SK-N-SH treated with all-trans-retinoic acid at 6 μM for 48 hours (cell line): ENCODE results near the gene ALK.

Experiments
- ATAC-seq: fragments of 200-7000 bp; cut with Tn5 transposase; 3 replicates; pipeline ENCODE4 v1.9.1; 2020; ENCODE audit warnings: mild to moderate bottlenecking, moderate library complexity
- ARNTL ChIP-seq: fragments of 450-650 bp; formaldehyde crosslinking; IDR thresholded peaks from 2 replicates; pipeline ENCODE4 v1.5.0; 2020; ENCODE audit warnings: low read depth, mild to moderate bottlenecking, moderate library complexity, borderline replicate concordance
- BACH2 ChIP-seq: fragments of 250-450 bp; sonication (Bioruptor Pico); IDR thresholded peaks from 2 replicates; pipeline ENCODE4 v1.9.0; 2021; ENCODE audit warnings: mild to moderate bottlenecking, borderline replicate concordance
- CSDC2 ChIP-seq: fragments of 250-450 bp; sonication (Bioruptor Pico); IDR thresholded peaks from 2 replicates; pipeline ENCODE4 v1.5.0; 2020; ENCODE audit warnings: mild to moderate bottlenecking, moderate library complexity
- ESRRG ChIP-seq: fragments of 250-450 bp; sonication (Bioruptor Pico); IDR thresholded peaks from 2 replicates; pipeline ENCODE4 v1.6.1; 2021; ENCODE audit warnings: mild to moderate bottlenecking
- GLIS3 ChIP-seq: fragments of 250-450 bp; sonication (Bioruptor Pico); IDR thresholded peaks from 2 replicates; pipeline ENCODE4 v1.5.0; 2020; ENCODE audit warnings: mild to moderate bottlenecking, moderate library complexity
- ISL1 ChIP-seq: fragments of 250-450 bp; sonication (Bioruptor Pico); IDR thresholded peaks from 2 replicates; pipeline ENCODE4 v2.1.2; 2022; ENCODE audit warnings: mild to moderate bottlenecking, moderate library complexity
- OSR1 ChIP-seq: fragments of 250-450 bp; sonication (Bioruptor Pico); IDR thresholded peaks from 2 replicates; pipeline ENCODE4 v1.8.0; 2022; ENCODE audit warnings: moderate library complexity, mild to moderate bottlenecking, inconsistent platforms
- POU6F1 ChIP-seq: fragments of 250-450 bp; sonication (Bioruptor Pico); IDR thresholded peaks from 2 replicates; pipeline ENCODE4 v1.8.0; 2021; ENCODE audit warnings: low read depth, mild to moderate bottlenecking, moderate library complexity, borderline replicate concordance
- PPARA ChIP-seq: fragments of 250-450 bp; sonication (Bioruptor Pico); IDR thresholded peaks from 2 replicates; pipeline ENCODE4 v1.5.0; 2020; ENCODE audit warnings: mild to moderate bottlenecking, borderline replicate concordance
- RARB ChIP-seq: fragments of 250-450 bp; sonication (Bioruptor Pico); IDR thresholded peaks from 2 replicates; pipeline ENCODE4 v1.8.0; 2021; ENCODE audit warnings: mild to moderate bottlenecking, moderate library complexity
- SNAI2 ChIP-seq: fragments of 250-450 bp; sonication (Bioruptor Pico); IDR thresholded peaks from 2 replicates; pipeline ENCODE4 v1.5.0; 2020; ENCODE audit warnings: mild to moderate bottlenecking, moderate library complexity
- TCF4 ChIP-seq: fragments of 250-450 bp; sonication (Bioruptor Pico); IDR thresholded peaks from 2 replicates; pipeline ENCODE4 v1.8.0; 2021; ENCODE audit warnings: mild to moderate bottlenecking, moderate library complexity, borderline replicate concordance
- TOX ChIP-seq: fragments of 250-450 bp; sonication (Bioruptor Pico); IDR thresholded peaks from 2 replicates; pipeline ENCODE4 v1.8.0; 2021; ENCODE audit warnings: mild to moderate bottlenecking, moderate library complexity, borderline replicate concordance
- ZC3H10 ChIP-seq: fragments of 250-450 bp; sonication (Bioruptor Pico); IDR thresholded peaks from 2 replicates; pipeline ENCODE4 v1.5.1; 2021; ENCODE audit warnings: mild to moderate bottlenecking, moderate library complexity
- ZFP3 ChIP-seq: fragments of 250-450 bp; sonication (Bioruptor Pico); IDR thresholded peaks from 2 replicates; pipeline ENCODE4 v1.5.0; 2020; ENCODE audit warnings: mild to moderate bottlenecking, moderate library complexity
- ZFP30 ChIP-seq: fragments of 450-650 bp; formaldehyde crosslinking; IDR thresholded peaks from 2 replicates; pipeline ENCODE4 v1.5.0; 2022; ENCODE audit warnings: mild to moderate bottlenecking, moderate library complexity
- ZNF565 ChIP-seq: fragments of 450-650 bp; formaldehyde crosslinking; conservative IDR thresholded peaks from 2 replicates; pipeline ENCODE4 v1.5.0; 2020; ENCODE audit warnings: low read depth, mild to moderate bottlenecking, moderate library complexity
- ZNF70 ChIP-seq: fragments of 450-650 bp; formaldehyde crosslinking; IDR thresholded peaks from 2 replicates; pipeline ENCODE4 v1.5.0; 2020; ENCODE audit warnings: mild to moderate bottlenecking, moderate library complexity
- ZNF8 ChIP-seq: fragments of 450-650 bp; formaldehyde crosslinking; IDR thresholded peaks from 2 replicates; pipeline ENCODE4 v1.5.0; 2020; ENCODE audit warnings: mild to moderate bottlenecking, moderate library complexity
- TF ChIP-seq, protein P1 (sequence below): fragments of 250-450 bp; sonication (Bioruptor Pico); IDR thresholded peaks from 2 replicates; pipeline ENCODE4 v1.5.1; 2020; ENCODE audit warnings: low read depth, mild to moderate bottlenecking, moderate library complexity
- TF ChIP-seq, protein P2 (sequence below): fragments of 250-450 bp; sonication (Bioruptor Pico); IDR thresholded peaks from 2 replicates; pipeline ENCODE4 v1.5.1; 2021; ENCODE audit warnings: mild to moderate bottlenecking, moderate library complexity
- TF ChIP-seq, protein P3 (sequence below): fragments of 250-450 bp; sonication (Bioruptor Pico); IDR thresholded peaks from 2 replicates; pipeline ENCODE4 v1.8.0; 2020; ENCODE audit warnings: mild to moderate bottlenecking, moderate library complexity, borderline replicate concordance
- TF ChIP-seq, protein P4 (sequence below): fragments of 250-450 bp; sonication (Bioruptor Pico); IDR thresholded peaks from 2 replicates; pipeline ENCODE4 v1.5.0; 2020; ENCODE audit warnings: mild to moderate bottlenecking, moderate library complexity

Gene ALK

DNA sequence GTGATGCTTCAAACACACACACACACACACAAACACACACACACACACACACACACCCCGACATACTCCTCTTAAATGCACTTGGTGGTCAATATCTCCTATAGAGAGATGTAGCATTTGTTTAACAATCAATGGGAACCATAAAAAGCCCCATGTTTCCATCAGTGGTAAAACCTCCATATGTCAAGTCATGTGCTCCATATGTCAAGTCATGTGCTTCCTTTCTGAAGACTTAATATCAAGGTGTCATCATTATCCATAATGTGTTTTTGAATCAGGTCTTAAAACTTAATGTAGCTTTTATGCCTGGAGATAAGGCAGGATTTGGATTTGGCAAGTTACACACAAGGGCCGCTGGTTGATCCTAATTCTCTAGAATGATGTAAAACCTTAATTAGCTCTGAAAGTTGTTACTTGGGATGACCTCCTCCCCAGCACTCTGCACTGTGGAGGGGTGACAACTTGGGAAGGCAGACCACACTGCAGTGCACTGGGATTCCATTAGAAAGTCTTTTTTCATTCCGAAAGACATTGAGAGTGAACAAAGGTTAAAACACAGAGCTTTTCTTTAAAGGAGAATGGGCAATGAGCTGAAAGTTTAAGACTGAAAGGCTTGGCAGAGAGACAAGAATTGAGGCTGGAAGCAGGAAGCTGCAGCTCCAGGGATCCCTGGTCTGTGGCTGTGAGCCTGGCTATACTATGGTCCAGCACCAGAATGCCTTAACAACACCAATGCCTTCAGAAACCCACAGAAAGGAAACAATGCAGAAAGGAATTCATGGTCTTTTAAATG lies 26.4 kb downstream of the ALK start:
- TF ChIP-seq ESRRG (CRISPR knock-in tag) (no peak), ZFP30 (CRISPR knock-in tag) (no peak), CSDC2 (CRISPR knock-in tag) (no peak), ZNF70 (no peak), ZNF565 (no peak), TOX (CRISPR knock-in tag) (no peak), BACH2 (no peak), ZFP3 (CRISPR knock-in tag) (no peak)

GRCh38 chr2:29892585-29893259 lies 28.7 kb downstream of the ALK start:
- ATAC-seq = no peak
- TF ChIP-seq BACH2 = no peak
- no peak for TF ChIP-seq ZC3H10 (CRISPR knock-in tag)
- no peak for TF ChIP-seq ZNF565
- TF ChIP-seq ZFP3 (CRISPR knock-in tag) = no peak
- no peak for TF ChIP-seq ZNF70
- no peak for TF ChIP-seq TCF4 (CRISPR knock-in tag)
- TF ChIP-seq SNAI2 (CRISPR knock-in tag) = no peak

More for the DNA sequence above, 26.4 kb downstream of the ALK start:
- no peak for ATAC-seq

DNA sequence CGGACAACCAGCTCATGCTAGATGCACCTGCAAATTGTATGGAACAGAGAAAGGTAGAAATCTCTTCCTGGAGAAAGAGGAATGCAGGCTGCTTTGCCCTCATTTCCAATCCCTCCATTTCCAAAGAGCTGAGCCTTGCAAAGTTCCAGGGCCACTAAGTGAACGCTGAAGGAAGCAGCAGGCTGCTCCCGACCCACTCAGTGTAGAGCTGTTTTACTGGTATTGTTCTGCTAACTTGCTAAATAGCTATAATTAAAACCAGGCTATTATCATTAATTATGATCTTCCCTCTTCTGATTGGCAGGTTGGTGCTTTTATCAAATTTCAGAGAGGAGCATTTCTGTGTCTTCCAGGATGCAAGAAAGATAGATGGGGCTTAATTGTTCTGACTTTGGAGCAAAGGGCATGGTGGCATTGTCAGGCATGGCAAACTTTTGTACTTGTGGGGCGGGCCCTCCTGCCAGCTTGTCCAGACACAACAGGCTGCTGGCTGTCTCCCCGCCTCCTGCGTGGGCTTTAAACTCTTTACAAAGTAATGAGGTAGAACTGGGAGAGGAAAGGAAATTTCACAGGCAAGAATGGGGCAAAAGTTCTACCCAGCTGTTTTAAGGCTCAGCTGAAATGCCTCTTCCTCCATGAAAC lies 40.2 kb downstream of the ALK start:
- no peak for TF ChIP-seq ZFP30 (CRISPR knock-in tag)
- TF ChIP-seq, protein P1, sequence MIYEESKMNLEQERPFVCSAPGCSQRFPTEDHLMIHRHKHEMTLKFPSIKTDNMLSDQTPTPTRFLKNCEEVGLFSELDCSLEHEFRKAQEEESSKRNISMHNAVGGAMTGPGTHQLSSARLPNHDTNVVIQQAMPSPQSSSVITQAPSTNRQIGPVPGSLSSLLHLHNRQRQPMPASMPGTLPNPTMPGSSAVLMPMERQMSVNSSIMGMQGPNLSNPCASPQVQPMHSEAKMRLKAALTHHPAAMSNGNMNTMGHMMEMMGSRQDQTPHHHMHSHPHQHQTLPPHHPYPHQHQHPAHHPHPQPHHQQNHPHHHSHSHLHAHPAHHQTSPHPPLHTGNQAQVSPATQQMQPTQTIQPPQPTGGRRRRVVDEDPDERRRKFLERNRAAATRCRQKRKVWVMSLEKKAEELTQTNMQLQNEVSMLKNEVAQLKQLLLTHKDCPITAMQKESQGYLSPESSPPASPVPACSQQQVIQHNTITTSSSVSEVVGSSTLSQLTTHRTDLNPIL = no peak
- TF ChIP-seq ISL1 = no peak
- TF ChIP-seq PPARA (CRISPR knock-in tag) = no peak
- no peak for TF ChIP-seq OSR1
- TF ChIP-seq BACH2 = no peak
- TF ChIP-seq, protein P2, sequence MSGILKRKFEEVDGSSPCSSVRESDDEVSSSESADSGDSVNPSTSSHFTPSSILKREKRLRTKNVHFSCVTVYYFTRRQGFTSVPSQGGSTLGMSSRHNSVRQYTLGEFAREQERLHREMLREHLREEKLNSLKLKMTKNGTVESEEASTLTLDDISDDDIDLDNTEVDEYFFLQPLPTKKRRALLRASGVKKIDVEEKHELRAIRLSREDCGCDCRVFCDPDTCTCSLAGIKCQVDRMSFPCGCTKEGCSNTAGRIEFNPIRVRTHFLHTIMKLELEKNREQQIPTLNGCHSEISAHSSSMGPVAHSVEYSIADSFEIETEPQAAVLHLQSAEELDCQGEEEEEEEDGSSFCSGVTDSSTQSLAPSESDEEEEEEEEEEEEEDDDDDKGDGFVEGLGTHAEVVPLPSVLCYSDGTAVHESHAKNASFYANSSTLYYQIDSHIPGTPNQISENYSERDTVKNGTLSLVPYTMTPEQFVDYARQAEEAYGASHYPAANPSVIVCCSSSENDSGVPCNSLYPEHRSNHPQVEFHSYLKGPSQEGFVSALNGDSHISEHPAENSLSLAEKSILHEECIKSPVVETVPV (CRISPR knock-in tag) = no peak
- no peak for TF ChIP-seq ZNF70
- TF ChIP-seq GLIS3 (CRISPR knock-in tag) = no peak
- TF ChIP-seq ZC3H10 (CRISPR knock-in tag) = no peak
- no peak for TF ChIP-seq RARB
- TF ChIP-seq CSDC2 (CRISPR knock-in tag) = no peak
- no peak for TF ChIP-seq POU6F1
- no peak for TF ChIP-seq ZNF8 (CRISPR knock-in tag)
- no peak for TF ChIP-seq ARNTL
- ATAC-seq = no peak

DNA sequence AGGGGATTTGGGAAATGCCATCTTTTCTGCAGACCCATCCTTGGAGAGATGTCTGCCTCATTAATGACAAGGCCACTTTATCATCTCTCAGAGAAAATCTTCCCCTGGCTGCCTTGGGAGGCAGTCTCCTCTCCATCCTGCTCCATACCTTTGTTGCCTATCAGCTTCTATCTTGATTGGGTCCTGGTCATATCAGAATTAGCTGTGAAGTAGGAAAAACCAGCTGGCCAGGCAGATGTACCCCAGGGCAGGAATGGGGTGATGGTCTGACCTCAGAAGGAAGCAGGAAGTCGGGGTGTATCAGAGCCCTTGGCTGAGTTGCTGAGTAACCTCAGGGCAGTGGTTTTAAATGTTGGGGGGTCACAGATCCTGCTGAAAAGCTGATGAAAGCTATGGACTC lies 41.3 kb downstream of the ALK start:
- ATAC-seq = no peak
- TF ChIP-seq, protein P3, sequence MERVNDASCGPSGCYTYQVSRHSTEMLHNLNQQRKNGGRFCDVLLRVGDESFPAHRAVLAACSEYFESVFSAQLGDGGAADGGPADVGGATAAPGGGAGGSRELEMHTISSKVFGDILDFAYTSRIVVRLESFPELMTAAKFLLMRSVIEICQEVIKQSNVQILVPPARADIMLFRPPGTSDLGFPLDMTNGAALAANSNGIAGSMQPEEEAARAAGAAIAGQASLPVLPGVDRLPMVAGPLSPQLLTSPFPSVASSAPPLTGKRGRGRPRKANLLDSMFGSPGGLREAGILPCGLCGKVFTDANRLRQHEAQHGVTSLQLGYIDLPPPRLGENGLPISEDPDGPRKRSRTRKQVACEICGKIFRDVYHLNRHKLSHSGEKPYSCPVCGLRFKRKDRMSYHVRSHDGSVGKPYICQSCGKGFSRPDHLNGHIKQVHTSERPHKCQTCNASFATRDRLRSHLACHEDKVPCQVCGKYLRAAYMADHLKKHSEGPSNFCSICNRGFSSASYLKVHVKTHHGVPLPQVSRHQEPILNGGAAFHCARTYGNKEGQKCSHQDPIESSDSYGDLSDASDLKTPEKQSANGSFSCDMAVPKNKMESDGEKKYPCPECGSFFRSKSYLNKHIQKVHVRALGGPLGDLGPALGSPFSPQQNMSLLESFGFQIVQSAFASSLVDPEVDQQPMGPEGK = no peak
- no peak for TF ChIP-seq ZNF565
- no peak for TF ChIP-seq TOX (CRISPR knock-in tag)
- no peak for TF ChIP-seq ZNF70
- TF ChIP-seq GLIS3 (CRISPR knock-in tag) = no peak
- no peak for TF ChIP-seq ARNTL
- no peak for TF ChIP-seq ESRRG (CRISPR knock-in tag)
- TF ChIP-seq TCF4 (CRISPR knock-in tag) = no peak
- TF ChIP-seq CSDC2 (CRISPR knock-in tag) = no peak
- TF ChIP-seq, protein P4, sequence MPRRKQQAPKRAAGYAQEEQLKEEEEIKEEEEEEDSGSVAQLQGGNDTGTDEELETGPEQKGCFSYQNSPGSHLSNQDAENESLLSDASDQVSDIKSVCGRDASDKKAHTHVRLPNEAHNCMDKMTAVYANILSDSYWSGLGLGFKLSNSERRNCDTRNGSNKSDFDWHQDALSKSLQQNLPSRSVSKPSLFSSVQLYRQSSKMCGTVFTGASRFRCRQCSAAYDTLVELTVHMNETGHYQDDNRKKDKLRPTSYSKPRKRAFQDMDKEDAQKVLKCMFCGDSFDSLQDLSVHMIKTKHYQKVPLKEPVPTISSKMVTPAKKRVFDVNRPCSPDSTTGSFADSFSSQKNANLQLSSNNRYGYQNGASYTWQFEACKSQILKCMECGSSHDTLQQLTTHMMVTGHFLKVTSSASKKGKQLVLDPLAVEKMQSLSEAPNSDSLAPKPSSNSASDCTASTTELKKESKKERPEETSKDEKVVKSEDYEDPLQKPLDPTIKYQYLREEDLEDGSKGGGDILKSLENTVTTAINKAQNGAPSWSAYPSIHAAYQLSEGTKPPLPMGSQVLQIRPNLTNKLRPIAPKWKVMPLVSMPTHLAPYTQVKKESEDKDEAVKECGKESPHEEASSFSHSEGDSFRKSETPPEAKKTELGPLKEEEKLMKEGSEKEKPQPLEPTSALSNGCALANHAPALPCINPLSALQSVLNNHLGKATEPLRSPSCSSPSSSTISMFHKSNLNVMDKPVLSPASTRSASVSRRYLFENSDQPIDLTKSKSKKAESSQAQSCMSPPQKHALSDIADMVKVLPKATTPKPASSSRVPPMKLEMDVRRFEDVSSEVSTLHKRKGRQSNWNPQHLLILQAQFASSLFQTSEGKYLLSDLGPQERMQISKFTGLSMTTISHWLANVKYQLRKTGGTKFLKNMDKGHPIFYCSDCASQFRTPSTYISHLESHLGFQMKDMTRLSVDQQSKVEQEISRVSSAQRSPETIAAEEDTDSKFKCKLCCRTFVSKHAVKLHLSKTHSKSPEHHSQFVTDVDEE = no peak
- no peak for TF ChIP-seq POU6F1
- TF ChIP-seq SNAI2 (CRISPR knock-in tag) = no peak
- no peak for TF ChIP-seq ZC3H10 (CRISPR knock-in tag)
